Measurements from ENCODE around the gene CFAP210.
"Not testable (repeated sequence)": the region's sequence is repeated elsewhere in the genome, so short reads cannot be mapped to it uniquely, and the experiment has no call there.

Gene CFAP210

GRCh38 chr2:169712791-169713227 is 18.6 kb upstream of the CFAP210 start:
- no peak for DNase-seq

GRCh38 chr2:169711751-169712509 is 17.7 kb upstream of the CFAP210 start:
- no peak for DNase-seq

- DNase-seq: no peak
Measured at GRCh38 chr2:169709981-169710380, 15.8 kb upstream of the CFAP210 start.

GRCh38 chr2:169709331-169709730 is 15.1 kb upstream of the CFAP210 start:
- DNase-seq: no peak

- DNase-seq: no peak
Measured at GRCh38 chr2:169707626-169708025, 13.4 kb upstream of the CFAP210 start.

- DNase-seq: no peak
Measured at GRCh38 chr2:169705927-169706326, 11.7 kb upstream of the CFAP210 start.

- no peak for DNase-seq
Measured at GRCh38 chr2:169704160-169704708, 10.0 kb upstream of the CFAP210 start.

- DNase-seq: no peak
Measured at GRCh38 chr2:169702996-169703395, 8.8 kb upstream of the CFAP210 start.

- DNase-seq: not testable (repeated sequence)
Measured at GRCh38 chr2:169699173-169699572, 5.0 kb upstream of the CFAP210 start.

- DNase-seq: no peak
Measured at GRCh38 chr2:169696381-169696780, 2.2 kb upstream of the CFAP210 start.

- no peak for DNase-seq
Measured at GRCh38 chr2:169694894-169695260, 672 bp upstream of the CFAP210 start.

GRCh38 chr2:169693360-169693759 is 845 bp downstream of the CFAP210 start:
- DNase-seq: no peak

- DNase-seq: no peak
Measured at GRCh38 chr2:169692718-169693117, 1.5 kb downstream of the CFAP210 start.

GRCh38 chr2:169690958-169691357 is 3.2 kb downstream of the CFAP210 start:
- no peak for DNase-seq

- DNase-seq: not testable (repeated sequence)
Measured at GRCh38 chr2:169687943-169688342, 6.3 kb downstream of the CFAP210 start.

- DNase-seq: not testable (repeated sequence)
Measured at GRCh38 chr2:169686825-169687224, 7.4 kb downstream of the CFAP210 start.

GRCh38 chr2:169684712-169685111 is 9.5 kb downstream of the CFAP210 start:
- DNase-seq: not testable (repeated sequence)

- no peak for DNase-seq
Measured at GRCh38 chr2:169684135-169684565, 10.1 kb downstream of the CFAP210 start.

GRCh38 chr2:169683425-169684134 is 10.6 kb downstream of the CFAP210 start:
- DNase-seq: peak; percentile 75

GRCh38 chr2:169683054-169683424 is 11.2 kb downstream of the CFAP210 start:
- peak; percentile 90 for DNase-seq

GRCh38 chr2:169676850-169677249 is 17.4 kb downstream of the CFAP210 start:
- DNase-seq: no peak

GRCh38 chr2:169676357-169676756 is 17.8 kb downstream of the CFAP210 start:
- no peak for DNase-seq

GRCh38 chr2:169673921-169674320 is 20.3 kb downstream of the CFAP210 start:
- no peak for DNase-seq

- DNase-seq: no peak
Measured at GRCh38 chr2:169673106-169673505, 21.1 kb downstream of the CFAP210 start.

Data from activated CD4-positive, alpha-beta T cell treated with anti-CD3 and anti-CD28 coated beads, Interleukin-2, Interleukin-6, amounts not matched to agents 100 ng/mL and 50 ng/mL, durations not matched to agents 16 hours and 8 hours (primary cell).